Mesenteric fat pad (tissue), 1 donor: ENCODE results near the gene DAGLB. TPM values are rescaled to one million over a fixed set of nuclear protein-coding genes. Genes with fewer than 3 reads are reported as not detected.

Source experiments
- DNase-seq: peaks from one replicate; pipeline ENCODE4 v3.0.0-alpha.2; 2020; ENCODE audit warnings: low spot score
- total RNA-seq: library from RNA; stranded (reverse); fragmentation: NEBNext Ultra II Directional; extraction: Animal tissue kit (Norgen Biotek cat#: 25700); gene quantifications from one replicate; pipeline ENCODE4 v1.2.1, GENCODE V29; 2021
- donor health status: DM: yes; HTN: yes; CAD: no.

DAGLB gene
- total RNA-seq, 1 donor from 2014 or later: 25.1 TPM

GRCh38 chr7:6376820-6377219 is 70.9 kb downstream of the DAGLB start:
- DNase-seq: no peak

DNA sequence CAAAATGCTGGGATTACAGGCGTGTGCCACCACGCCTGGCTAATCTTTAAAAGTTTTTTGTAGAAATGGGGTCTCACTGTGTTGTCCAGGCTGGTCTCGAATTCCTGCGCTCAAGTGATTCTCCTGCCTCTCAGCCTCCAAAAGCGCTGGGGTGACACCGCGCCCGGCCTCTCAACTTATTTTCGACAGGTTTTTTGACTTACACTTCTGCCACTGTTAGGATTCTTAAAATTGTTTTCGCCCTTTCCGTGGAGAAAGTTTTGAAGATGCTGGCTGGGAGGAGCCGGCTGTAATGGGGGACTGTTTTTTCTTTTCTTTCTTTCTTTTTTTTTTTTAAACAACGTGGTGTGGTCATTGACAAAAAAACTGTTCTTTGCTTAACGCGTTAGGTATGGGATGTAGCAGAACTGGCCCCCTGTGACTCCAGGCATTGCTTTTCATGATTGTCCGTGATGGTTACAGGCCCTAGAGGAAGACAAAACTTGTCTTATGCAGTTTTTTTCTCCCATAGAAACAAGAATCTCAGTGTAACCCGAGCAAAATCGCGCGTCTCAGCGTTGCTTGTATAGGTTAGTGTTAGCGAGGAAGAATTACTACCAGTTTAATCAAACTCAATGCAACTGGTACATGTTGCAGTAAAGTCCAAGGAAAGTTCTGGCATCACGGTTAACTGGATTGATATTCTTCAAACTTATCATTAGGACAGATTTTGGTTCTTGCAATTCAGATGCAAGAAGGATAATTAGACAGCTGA is 72.2 kb downstream of the DAGLB start:
- DNase-seq: no peak

GRCh38 chr7:6367701-6368211 is 80.0 kb downstream of the DAGLB start:
- DNase-seq: no peak

- no peak for DNase-seq
These were observed 82.3 kb downstream of the DAGLB start for GRCh38 chr7:6365451-6365850.

DNA sequence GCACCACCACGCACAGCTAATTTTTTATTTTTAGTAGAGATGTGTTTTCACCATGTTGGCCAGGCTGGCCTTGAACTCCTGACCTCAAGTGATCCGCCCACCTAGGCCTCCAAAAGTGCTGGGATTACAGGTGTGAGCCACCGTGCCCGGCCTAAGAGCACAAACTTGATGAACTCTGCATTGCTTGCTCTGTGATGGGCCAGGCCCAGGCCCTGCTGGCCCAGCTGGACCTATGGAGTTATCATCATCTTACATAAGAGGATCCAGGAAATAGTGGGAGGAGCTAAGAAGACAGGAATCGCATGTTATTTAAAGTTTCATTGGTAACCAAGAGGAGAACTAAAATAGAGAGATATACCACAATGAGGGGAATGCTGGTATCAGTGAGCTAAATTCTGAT is 86.9 kb downstream of the DAGLB start:
- DNase-seq: no peak

DNA sequence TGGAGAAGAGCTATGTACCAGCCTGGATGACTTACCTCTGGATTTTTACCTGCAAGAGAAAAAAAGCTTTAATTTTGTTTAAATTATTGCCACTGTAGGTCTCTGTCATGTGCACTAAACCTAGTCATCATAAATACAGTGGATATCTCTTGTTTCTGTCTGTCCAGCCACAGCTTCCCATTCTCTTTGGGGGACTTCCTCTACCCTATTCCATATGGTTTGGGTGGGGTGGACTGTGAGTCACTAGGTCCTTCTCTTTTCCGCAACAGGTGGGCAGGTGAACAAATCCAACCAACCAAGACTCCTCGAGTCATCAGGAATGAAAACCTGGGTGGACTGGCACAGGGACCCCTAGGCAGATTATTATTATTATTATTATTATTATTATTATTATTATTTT is 88.0 kb downstream of the DAGLB start:
- DNase-seq: no peak

Other genes starting within 250 kb of the DAGLB start
- 36.1 TPM for gene CYTH3, start 175.3 kb downstream of the DAGLB start, total RNA-seq
- 15.0 TPM for gene FAM220A, start 99.0 kb downstream of the DAGLB start, total RNA-seq
- 229 TPM for gene RAC1, start 73.4 kb downstream of the DAGLB start, total RNA-seq
- gene KDELR2, start 36.2 kb upstream of the DAGLB start, total RNA-seq: 156 TPM
- gene GRID2IP, start 103.5 kb upstream of the DAGLB start, total RNA-seq: not detected
- gene ZDHHC4, start 129.5 kb upstream of the DAGLB start, total RNA-seq: 53.9 TPM
- gene INTS15, start 142.1 kb upstream of the DAGLB start, total RNA-seq: 26.2 TPM
- gene ZNF853, start 167.7 kb upstream of the DAGLB start, total RNA-seq: 4.1 TPM
- gene ZNF316, start 189.4 kb upstream of the DAGLB start, total RNA-seq: 27.7 TPM